ENCODE results near the gene TIAM2.
"Not testable (repeated sequence)": the region's sequence is repeated elsewhere in the genome, so short reads cannot be mapped to it uniquely, and the experiment has no call there.

TIAM2 gene

DNA sequence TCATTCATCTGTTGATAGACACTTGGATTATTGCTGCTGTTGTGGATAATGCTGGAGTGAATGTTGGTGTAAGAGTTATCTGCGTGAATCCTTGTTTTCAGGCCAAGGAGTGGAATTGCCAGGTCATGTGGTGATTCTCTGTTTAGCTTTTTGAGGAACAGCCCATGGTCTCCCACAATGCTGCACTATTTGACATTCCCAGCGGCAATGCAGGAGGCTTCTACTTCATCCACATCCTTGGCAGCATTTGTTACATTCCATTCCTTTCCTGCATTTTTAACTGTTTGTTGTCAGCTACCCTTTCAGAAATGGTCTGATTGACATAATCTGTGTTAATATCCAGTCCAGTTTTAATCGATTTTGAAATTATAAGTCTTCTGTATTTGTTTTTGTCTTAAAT lies 217.0 kb downstream of the TIAM2 start:
- DNase-seq (ENCODE audit: extremely low spot score): no peak
- ChIA-PET POLR2A (no interaction called here), CTCF (no interaction called here)
- TF ChIP-seq CTBP1 (IDR thresholded peaks at IDR 0.05; ENCODE audit: borderline replicate concordance) (no peak), FOXA1 (IDR thresholded peaks at IDR 0.05) (no peak), ZNF384 (IDR thresholded peaks at IDR 0.05) (no peak), SP1 (IDR thresholded peaks at IDR 0.05) (no peak), FOXK2 (IDR thresholded peaks at IDR 0.05) (no peak), L3MBTL2 (conservative IDR thresholded peaks at IDR 0.05) (no peak), FOXM1 (IDR thresholded peaks at IDR 0.05; ENCODE audit: borderline replicate concordance) (no peak), SUZ12 (IDR thresholded peaks at IDR 0.05) (no peak), TARDBP (IDR thresholded peaks at IDR 0.05) (no peak), HDGF (IDR thresholded peaks at IDR 0.05; ENCODE audit: borderline replicate concordance) (no peak), BHLHE40 (IDR thresholded peaks at IDR 0.05; ENCODE audit: borderline replicate concordance) (no peak)
- TF ChIP-seq, protein P1, sequence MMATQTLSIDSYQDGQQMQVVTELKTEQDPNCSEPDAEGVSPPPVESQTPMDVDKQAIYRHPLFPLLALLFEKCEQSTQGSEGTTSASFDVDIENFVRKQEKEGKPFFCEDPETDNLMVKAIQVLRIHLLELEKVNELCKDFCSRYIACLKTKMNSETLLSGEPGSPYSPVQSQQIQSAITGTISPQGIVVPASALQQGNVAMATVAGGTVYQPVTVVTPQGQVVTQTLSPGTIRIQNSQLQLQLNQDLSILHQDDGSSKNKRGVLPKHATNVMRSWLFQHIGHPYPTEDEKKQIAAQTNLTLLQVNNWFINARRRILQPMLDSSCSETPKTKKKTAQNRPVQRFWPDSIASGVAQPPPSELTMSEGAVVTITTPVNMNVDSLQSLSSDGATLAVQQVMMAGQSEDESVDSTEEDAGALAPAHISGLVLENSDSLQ (IDR thresholded peaks at IDR 0.05): no peak

DNA sequence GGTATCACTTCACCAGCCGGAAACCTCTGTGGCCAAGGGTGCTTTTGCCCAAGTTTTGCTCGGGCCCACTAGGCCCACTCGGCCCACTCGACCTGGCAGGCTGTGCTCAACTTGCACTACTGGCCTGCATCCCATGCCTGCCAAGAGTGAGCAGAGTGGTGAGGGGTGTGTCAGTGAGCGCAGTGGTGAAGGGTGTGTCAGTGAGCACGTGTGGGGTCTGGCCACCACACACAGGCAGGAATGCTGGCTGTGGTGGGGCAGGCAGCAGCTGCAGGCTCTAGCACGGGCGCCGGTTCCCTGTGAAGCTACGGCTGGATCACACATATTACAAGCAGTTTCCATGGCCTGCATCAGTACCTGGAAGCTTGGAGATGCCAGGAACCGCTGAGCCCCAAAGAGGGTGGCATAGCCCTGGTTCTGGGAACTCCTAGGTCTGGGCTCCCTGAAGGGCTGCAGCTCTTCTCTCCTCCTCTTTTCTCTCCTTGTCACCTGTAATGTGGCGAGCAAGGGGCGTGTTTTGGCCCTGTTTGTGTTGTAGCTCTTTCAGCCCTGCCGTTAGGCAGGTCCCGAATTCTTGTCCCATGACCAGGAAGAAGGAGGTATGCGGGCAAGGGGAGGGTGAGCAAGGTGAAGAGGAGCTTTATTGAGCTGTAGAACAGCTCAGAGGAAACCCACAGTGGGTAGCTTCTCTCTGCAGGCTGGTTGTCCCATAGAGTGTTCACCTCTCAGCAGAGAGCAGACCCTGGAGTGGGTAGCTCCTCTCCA lies 217.7 kb downstream of the TIAM2 start:
- POLR2A ChIA-PET: no interaction called here
- CTCF ChIA-PET: interaction anchor here (0.6 to 1.2 kb wide), 2 partner anchors 9 to 10 kb away, joined by 3 read pairs; no protein-coding TSS in a partner anchor
- no peak for DNase-seq (ENCODE audit: extremely low spot score)
- TF ChIP-seq ELF4 (IDR thresholded peaks at IDR 0.05): no peak
- no peak for TF ChIP-seq SUZ12 (IDR thresholded peaks at IDR 0.05)
- no peak for TF ChIP-seq ZNF384 (IDR thresholded peaks at IDR 0.05)
- no peak for TF ChIP-seq BHLHE40 (IDR thresholded peaks at IDR 0.05; ENCODE audit: borderline replicate concordance)
- TF ChIP-seq HDGF (IDR thresholded peaks at IDR 0.05; ENCODE audit: borderline replicate concordance): no peak
- TF ChIP-seq FOXK2 (IDR thresholded peaks at IDR 0.05): no peak
- TF ChIP-seq FOXM1 (IDR thresholded peaks at IDR 0.05; ENCODE audit: borderline replicate concordance): no peak

DNA sequence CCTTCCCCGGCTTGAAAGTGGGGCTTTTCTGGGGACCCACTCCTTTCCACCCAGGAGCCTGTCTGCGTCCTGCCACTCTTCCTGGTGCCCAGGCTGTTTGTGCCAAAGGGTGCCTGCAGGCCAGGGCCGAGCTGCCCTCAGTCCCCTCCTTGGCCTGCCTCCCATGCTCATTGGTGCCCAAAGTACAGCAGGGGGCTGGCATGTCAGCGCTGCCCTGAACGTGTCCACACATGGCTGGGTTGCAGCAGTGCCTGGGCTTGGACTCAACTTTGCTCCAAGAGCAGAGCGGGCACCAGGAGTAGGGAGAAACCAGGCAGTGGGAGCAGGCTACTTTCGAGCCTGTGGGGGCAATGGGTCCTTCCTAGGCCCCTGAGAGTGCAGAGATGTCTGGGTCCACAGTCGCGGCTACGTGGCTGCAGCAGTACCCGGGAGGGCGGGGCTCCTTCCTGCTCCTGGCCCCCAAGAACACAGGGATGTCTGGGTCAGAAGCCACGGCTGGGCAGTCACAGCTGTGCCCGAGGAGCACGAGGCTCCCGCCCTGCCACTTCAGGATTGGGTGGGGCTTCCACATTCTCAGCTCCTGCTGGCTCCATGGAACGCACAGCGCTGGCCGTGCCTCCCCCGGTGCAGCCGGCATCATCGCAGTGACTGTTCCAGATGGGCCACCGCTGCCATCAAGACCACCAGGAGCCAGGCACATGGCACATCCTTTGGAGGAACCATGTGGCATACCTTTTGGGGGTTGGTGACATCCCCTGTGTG lies 218.7 kb downstream of the TIAM2 start:
- TF ChIP-seq ZNF384 (IDR thresholded peaks at IDR 0.05): no peak
- TF ChIP-seq NFRKB (IDR thresholded peaks at IDR 0.05): no peak
- TF ChIP-seq, protein P1 (IDR thresholded peaks at IDR 0.05): no peak
- no peak for TF ChIP-seq FOXM1 (IDR thresholded peaks at IDR 0.05; ENCODE audit: borderline replicate concordance)
- no peak for TF ChIP-seq CTBP1 (IDR thresholded peaks at IDR 0.05; ENCODE audit: borderline replicate concordance)
- no peak for TF ChIP-seq L3MBTL2 (conservative IDR thresholded peaks at IDR 0.05)
- TF ChIP-seq HDGF (IDR thresholded peaks at IDR 0.05; ENCODE audit: borderline replicate concordance): no peak
- TF ChIP-seq FOXA1 (IDR thresholded peaks at IDR 0.05): no peak
- no peak for TF ChIP-seq TARDBP (IDR thresholded peaks at IDR 0.05)
- TF ChIP-seq LEF1 (IDR thresholded peaks at IDR 0.05; ENCODE audit: borderline replicate concordance): no peak
- no peak for TF ChIP-seq ELF4 (IDR thresholded peaks at IDR 0.05)
- TF ChIP-seq BHLHE40 (IDR thresholded peaks at IDR 0.05; ENCODE audit: borderline replicate concordance): no peak
- TF ChIP-seq ARNT (IDR thresholded peaks at IDR 0.05): no peak
- TF ChIP-seq SP1 (IDR thresholded peaks at IDR 0.05): no peak
- no peak for TF ChIP-seq FOXK2 (IDR thresholded peaks at IDR 0.05)
- TF ChIP-seq SUZ12 (IDR thresholded peaks at IDR 0.05): no peak
- ChIA-PET CTCF (interaction anchor here (1.2 kb wide), 1 partner anchor 10 kb away, joined by 3 read pairs; no protein-coding TSS in a partner anchor), POLR2A (no interaction called here)
- DNase-seq (ENCODE audit: extremely low spot score): no peak

DNA sequence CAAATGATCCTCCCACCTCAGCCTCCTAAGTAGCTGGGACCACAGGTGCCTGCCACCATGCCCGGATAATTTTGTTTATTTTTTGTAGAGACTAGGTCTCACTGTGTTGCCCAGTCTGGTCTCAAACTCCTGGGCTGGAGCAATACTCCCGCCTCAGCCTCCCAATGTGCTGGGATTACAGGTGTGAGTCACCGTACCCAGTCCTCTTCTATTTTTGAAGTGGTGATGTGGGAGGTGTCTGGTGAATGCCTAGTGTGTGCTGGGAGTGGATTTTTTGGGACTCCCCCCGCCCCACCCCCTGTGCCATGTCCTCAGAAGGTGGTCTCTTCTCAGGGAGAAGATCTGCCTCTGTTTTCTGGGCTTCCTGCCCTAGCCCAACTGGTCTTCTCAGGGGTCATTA lies 220.8 kb downstream of the TIAM2 start:
- no peak for TF ChIP-seq TARDBP (IDR thresholded peaks at IDR 0.05)
- TF ChIP-seq LEF1 (IDR thresholded peaks at IDR 0.05; ENCODE audit: borderline replicate concordance): no peak
- no peak for TF ChIP-seq ZNF384 (IDR thresholded peaks at IDR 0.05)
- TF ChIP-seq ELF4 (IDR thresholded peaks at IDR 0.05): no peak
- TF ChIP-seq FOXK2 (IDR thresholded peaks at IDR 0.05): no peak
- no peak for TF ChIP-seq BHLHE40 (IDR thresholded peaks at IDR 0.05; ENCODE audit: borderline replicate concordance)
- TF ChIP-seq NFRKB (IDR thresholded peaks at IDR 0.05): no peak
- no peak for TF ChIP-seq ARNT (IDR thresholded peaks at IDR 0.05)
- TF ChIP-seq SUZ12 (IDR thresholded peaks at IDR 0.05): no peak
- no peak for TF ChIP-seq HDGF (IDR thresholded peaks at IDR 0.05; ENCODE audit: borderline replicate concordance)
- no peak for TF ChIP-seq L3MBTL2 (conservative IDR thresholded peaks at IDR 0.05)
- no peak for TF ChIP-seq FOXM1 (IDR thresholded peaks at IDR 0.05; ENCODE audit: borderline replicate concordance)
- TF ChIP-seq CTBP1 (IDR thresholded peaks at IDR 0.05; ENCODE audit: borderline replicate concordance): no peak
- no peak for TF ChIP-seq FOXA1 (IDR thresholded peaks at IDR 0.05)
- no peak for TF ChIP-seq SP1 (IDR thresholded peaks at IDR 0.05)
- TF ChIP-seq, protein P1 (IDR thresholded peaks at IDR 0.05): no peak
- ChIA-PET CTCF (no interaction called here), POLR2A (no interaction called here)
- no peak for DNase-seq (ENCODE audit: extremely low spot score)

DNA sequence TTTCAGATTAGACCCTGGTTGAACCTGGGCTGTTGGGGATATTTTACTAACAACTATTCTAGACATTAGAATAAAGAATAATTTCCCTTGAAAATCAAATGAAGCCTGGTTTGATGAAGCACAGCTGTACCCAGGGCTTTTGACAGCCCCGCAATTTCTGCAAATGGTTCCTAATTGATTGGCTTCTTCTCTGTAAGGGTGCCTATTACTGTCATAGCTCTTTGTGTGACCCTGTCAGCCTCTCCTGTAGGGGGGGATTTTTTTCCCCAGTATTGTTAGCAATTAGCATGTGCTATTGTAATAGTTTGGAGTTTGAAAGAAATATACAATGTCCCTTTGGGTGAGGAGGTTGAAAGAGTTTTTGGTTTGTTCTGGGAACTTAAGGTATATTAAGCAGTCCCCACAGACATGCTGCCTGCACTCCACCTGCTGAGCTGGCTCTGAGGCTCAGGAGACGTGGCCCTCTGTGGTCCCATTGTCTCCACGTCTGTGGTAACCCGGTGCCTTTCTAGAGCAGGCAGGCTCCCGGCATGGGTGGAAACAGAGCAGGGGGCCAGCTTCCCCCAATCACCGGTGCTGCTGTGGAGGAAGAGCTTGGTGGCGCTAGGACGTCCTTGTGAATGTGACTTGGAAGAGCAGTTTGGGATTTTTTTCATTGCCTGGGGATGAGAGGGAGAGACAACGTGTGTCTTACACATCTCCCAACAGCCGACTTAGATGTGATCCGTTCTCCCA lies 221.4 kb downstream of the TIAM2 start:
- ChIA-PET POLR2A (no interaction called here), CTCF (interaction anchor here (0.8 kb wide), 1 partner anchor 39 kb away, joined by 3 read pairs; no protein-coding TSS in a partner anchor)
- TF ChIP-seq L3MBTL2 (conservative IDR thresholded peaks at IDR 0.05): no peak
- DNase-seq (ENCODE audit: extremely low spot score): no peak

DNA sequence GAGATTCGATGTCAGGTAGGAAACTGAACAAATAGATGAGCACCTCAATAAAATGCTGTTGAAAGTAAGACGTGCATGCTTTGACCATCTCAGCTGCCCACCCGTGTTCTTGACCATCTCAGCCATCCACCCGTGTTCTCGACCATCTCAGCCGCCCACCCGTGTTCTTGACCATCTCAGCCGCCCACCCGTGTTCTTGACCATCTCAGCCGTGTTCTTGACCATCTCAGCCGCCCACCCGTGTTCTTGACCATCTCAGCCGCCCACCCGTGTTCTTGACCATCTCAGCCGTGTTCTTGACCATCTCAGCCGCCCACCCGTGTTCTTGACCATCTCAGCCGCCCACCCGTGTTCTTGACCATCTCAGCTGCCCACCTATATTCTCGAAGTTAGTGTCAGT lies 223.6 kb downstream of the TIAM2 start:
- CTCF ChIA-PET: not testable (repeated sequence)

More for the DNA sequence above, 223.6 kb downstream of the TIAM2 start:
- DNase-seq (ENCODE audit: extremely low spot score); POLR2A ChIA-PET: not testable (repeated sequence)

Data from HEK293T (cell line).